DOHH2 (cell line): ENCODE data around the gene SPOCK2.

Experiments
- EZH2phosphoT487 ChIP-seq: fragments of 200-600 bp; sonication (generic); IDR thresholded peaks from 2 replicates; pipeline ENCODE4 v1.6.1; 2017; ENCODE audit warnings: borderline replicate concordance, mild to moderate bottlenecking, antibody characterized with exemption, low read length, moderate library complexity, mixed read lengths
- TF ChIP-seq, protein P1 (sequence below): fragments of 200-600 bp; sonication (generic); IDR thresholded peaks from one replicate; pipeline ENCODE4 v1.5.1; 2014; ENCODE audit warnings: antibody characterized with exemption, mild to moderate bottlenecking, low read depth, low read length; ENCODE audit not compliant: poor library complexity, severe bottlenecking

DNA sequence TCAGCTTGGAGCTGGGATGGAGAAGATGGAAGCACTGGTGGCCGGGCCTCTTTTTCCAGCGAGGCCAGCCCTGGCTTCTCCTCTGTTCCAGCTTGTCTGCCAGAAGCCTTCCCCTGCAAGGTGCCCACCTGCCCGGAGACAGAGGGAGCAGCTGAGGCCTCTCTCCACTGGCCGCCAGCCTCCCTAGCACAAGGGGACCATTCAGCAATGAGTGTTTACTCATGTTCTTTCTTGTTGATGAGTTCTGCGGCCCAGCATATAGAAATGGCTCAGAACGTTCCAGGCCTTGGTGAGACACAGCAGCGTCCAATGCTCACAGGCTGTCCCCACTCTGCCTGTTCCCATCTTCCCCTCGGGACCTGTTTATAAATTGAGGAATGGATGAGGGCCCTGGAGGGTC lies 76.9 kb downstream of the SPOCK2 start:
- TF ChIP-seq, protein P1, sequence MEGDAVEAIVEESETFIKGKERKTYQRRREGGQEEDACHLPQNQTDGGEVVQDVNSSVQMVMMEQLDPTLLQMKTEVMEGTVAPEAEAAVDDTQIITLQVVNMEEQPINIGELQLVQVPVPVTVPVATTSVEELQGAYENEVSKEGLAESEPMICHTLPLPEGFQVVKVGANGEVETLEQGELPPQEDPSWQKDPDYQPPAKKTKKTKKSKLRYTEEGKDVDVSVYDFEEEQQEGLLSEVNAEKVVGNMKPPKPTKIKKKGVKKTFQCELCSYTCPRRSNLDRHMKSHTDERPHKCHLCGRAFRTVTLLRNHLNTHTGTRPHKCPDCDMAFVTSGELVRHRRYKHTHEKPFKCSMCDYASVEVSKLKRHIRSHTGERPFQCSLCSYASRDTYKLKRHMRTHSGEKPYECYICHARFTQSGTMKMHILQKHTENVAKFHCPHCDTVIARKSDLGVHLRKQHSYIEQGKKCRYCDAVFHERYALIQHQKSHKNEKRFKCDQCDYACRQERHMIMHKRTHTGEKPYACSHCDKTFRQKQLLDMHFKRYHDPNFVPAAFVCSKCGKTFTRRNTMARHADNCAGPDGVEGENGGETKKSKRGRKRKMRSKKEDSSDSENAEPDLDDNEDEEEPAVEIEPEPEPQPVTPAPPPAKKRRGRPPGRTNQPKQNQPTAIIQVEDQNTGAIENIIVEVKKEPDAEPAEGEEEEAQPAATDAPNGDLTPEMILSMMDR, result no peak
- TF ChIP-seq EZH2phosphoT487, result no peak
